ENCODE measurements around the gene SHBG.
A peak's percentile ranks its signal among the peaks of the same experiment; 100 is the strongest.
"Not testable (repeated sequence)": the region's sequence is repeated elsewhere in the genome, so short reads cannot be mapped to it uniquely, and the experiment has no call there.

The SHBG gene, protein sequence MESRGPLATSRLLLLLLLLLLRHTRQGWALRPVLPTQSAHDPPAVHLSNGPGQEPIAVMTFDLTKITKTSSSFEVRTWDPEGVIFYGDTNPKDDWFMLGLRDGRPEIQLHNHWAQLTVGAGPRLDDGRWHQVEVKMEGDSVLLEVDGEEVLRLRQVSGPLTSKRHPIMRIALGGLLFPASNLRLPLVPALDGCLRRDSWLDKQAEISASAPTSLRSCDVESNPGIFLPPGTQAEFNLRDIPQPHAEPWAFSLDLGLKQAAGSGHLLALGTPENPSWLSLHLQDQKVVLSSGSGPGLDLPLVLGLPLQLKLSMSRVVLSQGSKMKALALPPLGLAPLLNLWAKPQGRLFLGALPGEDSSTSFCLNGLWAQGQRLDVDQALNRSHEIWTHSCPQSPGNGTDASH

DNA sequence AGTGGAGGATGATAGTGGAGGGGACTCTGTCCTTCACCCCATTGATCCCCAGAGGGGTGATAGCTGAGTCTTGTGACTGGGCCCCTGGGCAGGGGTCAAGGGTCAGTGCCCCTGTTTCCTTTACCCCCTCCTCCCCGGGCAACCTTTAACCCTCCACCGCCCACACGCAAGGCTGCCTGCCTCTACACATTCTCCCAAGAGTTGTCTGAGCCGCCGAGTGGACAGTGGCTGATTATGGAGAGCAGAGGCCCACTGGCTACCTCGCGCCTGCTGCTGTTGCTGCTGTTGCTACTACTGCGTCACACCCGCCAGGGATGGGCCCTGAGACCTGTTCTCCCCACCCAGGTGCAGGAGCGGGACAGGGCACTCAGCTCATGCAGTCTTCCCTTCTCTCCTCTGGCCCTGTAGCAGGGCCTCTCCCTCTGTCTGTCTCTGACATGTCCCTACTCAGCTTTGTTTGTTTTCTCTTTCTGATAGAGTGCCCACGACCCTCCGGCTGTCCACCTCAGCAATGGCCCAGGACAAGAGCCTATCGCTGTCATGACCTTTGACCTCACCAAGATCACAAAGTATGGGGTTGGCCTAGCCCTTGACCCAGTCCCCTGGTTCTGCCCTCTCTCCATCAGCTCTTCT, at the start of gene SHBG:
Gene SHBG, plus strand, starts transcription at position 197 of the 633 bp plus-strand sequence. Its CDS starts 38 bp downstream, at position 235.
- no peak for DNase-seq (ENCODE audit: low read depth)

- no peak for DNase-seq (ENCODE audit: low read depth)
Measured at GRCh38 chr17:7580604-7581575, 49.0 kb upstream of the SHBG start.

DNA sequence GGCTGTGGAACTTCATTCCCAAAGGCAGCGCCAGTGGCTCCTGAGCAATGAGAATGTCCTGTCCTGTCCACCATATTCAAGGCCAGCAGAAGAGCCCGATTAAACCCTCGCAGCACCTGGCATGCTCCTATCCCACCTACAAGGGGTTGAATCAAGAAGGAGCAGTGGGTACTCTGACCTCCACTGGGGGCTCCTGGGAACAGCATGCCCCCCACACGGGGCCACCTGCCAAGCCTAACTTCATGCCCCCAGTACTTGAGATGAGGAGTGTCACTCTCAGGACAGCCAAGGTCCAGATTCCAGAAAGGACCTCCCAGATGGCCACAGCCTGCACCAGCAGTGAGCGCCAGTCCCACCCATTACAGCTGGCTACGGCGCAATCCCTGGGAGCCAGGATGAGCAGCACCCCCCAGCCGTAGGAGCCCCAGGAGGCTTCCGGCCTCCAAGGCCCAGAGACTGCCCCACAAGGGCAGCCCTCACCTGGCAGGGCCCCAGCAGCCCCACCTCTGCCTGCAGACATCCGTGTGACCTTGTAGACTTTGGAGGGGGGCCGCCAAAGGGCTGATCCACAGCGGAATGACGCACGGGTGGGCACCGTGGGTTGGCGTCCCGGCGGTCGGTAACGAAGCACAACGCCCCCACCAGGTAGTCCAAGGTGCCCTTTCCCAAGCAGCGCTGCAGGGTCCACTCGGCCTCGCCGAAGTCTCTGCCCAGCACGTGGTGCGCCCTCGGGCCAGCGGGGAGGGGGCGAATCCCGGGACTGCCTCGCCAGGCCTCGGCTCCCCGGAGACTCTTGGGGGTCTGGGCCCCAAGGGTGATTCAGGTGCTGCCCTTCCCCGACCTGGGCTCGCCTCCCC, 47.3 kb upstream of the SHBG start:
- DNase-seq (ENCODE audit: low read depth) = no peak

- DNase-seq (ENCODE audit: low read depth) = peak; percentile 86
Measured at GRCh38 chr17:7583253-7584109, 46.5 kb upstream of the SHBG start, which contains the start of gene MPDU1. Gene MPDU1 (plus strand): TSS chr17:7583852. CDS start chr17:7583863, 11 bp downstream.

GRCh38 chr17:7586673-7587419, 43.1 kb upstream of the SHBG start:
- no peak for DNase-seq (ENCODE audit: low read depth)

DNA sequence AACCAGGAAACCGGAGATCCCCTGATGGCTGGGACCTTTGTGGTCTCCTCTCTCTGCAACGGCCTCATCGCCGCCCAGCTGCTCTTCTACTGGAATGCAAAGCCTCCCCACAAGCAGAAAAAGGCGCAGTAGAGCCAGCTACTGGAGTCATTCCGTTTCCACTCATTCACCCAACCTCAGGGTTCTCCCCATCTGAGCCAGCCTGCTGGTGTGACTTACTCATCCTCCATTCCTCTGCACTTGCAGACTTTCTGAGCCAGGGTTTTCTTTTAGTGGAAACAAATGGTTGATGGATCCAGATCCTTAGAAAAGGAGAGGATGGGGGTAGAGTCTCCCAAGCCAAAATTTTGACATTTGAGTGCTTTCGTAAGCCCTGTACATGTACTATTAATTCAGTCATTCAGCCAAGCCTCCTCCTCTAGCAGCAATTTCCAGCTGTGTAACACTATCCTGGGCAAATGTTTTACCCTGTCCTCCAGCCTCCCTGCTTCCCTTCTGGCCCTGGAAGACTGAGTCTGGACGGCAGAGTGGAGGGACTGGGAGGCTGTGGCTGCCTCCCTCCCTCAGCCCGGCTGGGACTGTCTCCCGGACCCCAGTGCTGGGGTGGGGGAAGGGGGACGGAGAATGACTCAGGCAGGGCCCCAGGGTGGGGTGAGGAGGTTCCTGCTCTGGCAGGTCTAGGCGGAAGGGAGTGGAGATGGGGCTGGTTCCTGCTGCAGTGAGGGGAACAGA, 42.3 kb upstream of the SHBG start:
- no peak for DNase-seq (ENCODE audit: low read depth)

- no peak for DNase-seq (ENCODE audit: low read depth)
Measured at GRCh38 chr17:7588553-7589203, 41.3 kb upstream of the SHBG start.

GRCh38 chr17:7589204-7589868, 40.6 kb upstream of the SHBG start:
- DNase-seq (ENCODE audit: low read depth) = no peak

GRCh38 chr17:7589891-7590691, 39.8 kb upstream of the SHBG start, which contains the start of gene SOX15:
Gene SOX15 (minus strand): TSS chr17:7590094. CDS start chr17:7589676, 418 bp downstream.
- no peak for DNase-seq (ENCODE audit: low read depth)

DNA sequence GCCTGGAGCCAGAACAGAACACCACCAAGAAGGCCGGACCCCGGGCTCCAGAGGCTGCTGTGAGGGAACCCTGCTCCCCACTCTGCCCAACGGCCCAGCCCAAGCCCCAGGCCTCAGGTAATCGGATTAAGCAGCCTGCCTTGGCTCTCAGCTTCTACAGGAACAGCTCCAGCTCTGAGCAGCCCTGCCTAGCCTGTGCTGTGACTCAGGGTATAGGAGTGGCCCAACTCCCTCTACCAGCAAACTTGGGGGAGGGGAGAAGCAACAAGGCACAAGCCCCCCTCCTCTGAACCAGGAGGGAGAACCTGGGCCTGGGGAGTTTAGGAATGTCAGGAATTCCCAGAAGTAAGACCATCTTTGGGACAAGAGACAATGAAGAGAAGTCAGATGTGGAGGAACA, 39.2 kb upstream of the SHBG start:
- no peak for DNase-seq (ENCODE audit: low read depth)

DNA sequence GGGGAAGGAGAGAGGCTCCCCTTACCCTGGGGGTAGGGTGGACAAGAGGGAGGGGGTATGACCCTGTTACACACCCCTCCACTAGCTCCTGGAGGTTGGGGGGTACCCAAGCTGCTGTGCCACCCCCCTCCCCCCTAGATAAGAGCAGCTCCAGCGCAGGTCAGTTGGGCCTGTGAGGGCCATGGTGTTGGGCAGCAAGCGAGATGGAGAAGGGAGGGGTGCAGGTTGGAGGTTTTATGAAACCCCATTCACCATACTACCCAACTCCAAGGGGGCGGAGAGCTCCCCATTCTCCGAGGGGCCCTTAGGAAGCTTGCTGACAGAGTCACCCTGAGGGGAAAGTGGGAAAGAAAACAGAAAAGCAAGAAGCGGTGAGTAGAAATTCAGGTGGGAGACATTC, 38.3 kb upstream of the SHBG start:
- DNase-seq (ENCODE audit: low read depth) = no peak

DNA sequence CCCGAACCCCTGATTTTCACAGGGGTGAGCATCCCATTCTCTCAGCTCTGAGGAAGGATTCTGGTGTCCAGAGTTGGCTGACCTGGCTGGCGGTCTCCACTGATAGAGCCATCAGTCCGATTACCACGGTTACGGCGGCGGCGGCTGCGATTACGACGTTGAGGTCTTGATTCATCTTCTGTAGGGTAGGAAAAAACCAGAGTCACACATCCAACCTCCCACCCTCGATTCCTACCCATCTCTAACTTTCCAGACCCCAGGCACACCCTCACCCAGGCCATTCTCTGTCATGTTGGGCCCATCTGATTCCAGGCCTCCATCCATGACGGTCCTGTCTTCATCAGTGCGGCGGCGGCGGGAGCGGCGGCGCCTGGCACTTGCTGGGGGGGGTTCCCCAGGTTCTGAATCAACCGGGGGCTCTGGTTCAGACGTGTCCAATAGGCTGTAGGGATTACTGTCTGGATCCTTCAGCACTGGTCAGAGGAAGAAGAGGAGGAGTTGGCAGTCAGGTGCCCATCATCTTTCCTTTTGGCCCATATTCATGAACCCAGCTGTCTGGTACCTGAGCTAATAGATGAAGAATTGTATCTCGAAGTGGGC, 37.4 kb upstream of the SHBG start:
- no peak for DNase-seq (ENCODE audit: low read depth)

DNA sequence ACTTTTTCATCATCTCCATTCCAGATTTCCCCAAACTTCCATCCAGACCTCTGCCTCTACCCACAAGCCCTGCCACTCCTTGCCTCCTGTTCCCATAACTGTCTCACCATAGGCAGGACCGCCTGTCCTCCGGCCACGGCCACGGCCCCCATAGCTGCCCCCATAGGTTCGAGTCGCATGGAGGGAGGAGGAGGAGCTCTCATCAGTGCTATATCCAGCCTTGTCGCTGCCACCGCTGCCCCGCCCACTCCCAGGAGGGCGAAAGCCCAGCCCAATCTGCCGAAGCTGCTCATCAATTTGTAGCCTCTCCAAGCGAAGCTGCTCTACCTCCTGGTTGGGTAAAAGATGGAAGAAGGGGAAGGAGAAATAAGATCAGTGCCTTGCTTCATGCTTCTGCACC, 36.6 kb upstream of the SHBG start:
- DNase-seq (ENCODE audit: low read depth) = no peak

DNA sequence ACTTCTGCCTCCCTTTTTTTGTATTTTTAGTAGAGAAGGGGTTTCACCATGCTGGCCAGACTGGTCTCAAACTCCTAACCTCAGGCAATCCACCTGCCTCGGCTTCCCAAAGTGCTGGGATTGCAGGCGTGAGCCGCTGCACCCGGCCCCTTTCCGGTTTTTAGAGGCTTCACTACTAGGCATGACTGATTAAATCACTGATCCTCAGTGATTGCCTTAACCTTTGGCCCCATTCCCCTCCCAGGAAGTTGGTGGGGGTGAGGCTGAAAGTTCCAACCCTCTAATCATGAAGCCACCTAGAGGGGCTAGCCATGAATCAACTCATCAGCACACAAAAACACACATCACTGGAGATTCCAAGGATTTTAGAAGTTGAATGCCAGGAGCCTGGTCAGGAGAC, 32.4 kb upstream of the SHBG start:
- not testable (repeated sequence) for DNase-seq (ENCODE audit: low read depth)

- DNase-seq (ENCODE audit: low read depth) = no peak
Measured at GRCh38 chr17:7606280-7606679, 23.7 kb upstream of the SHBG start.

GRCh38 chr17:7610641-7611040, 19.3 kb upstream of the SHBG start:
- DNase-seq (ENCODE audit: low read depth) = no peak

Measured in CMK (cell line).